GM10248 (cell line): ENCODE measurements around the gene CFAP77.
A peak's percentile ranks its signal among the peaks of the same experiment; 100 is the strongest.

Experiments
- CTCF ChIA-PET: fragments of 300-600 bp; sonication (Branson Sonifier 250); formaldehyde crosslinking; extraction: SDS; loops from one replicate; lab custom pipeline; 2021; ENCODE audit warnings: antibody characterized with exemption; lab: Yijun Ruan, JAX
- POLR2A ChIA-PET: fragments of 350-650 bp; sonication (Branson Sonifier 250); formaldehyde crosslinking; extraction: SDS; loops from one replicate; lab custom pipeline; 2020; ENCODE audit warnings: antibody characterized with exemption; lab: Yijun Ruan, JAX
- DNase-seq: peaks from one replicate; pipeline ENCODE4 v3.0.0; 2012; ENCODE audit errors: extremely low spot score
- CTCF ChIP-seq: IDR thresholded peaks from 2 replicates; pipeline ENCODE4 v1.5.1; 2012; ENCODE audit warnings: mild to moderate bottlenecking, low read depth; ENCODE audit errors: extremely low read depth, missing control alignments, control extremely low read depth

CFAP77 gene

GRCh38 chr9:132387133-132387532 is 22.9 kb upstream of the CFAP77 start:
- TF ChIP-seq CTCF: no peak
- no peak for DNase-seq
- ChIA-PET CTCF (no interaction called here), POLR2A (no interaction called here)

GRCh38 chr9:132390966-132391365 is 19.0 kb upstream of the CFAP77 start:
- DNase-seq: no peak
- ChIA-PET CTCF (interaction anchor here (2.7 kb wide), 1 partner anchor 9 kb away, joined by 10 read pairs; no protein-coding TSS in a partner anchor), POLR2A (no interaction called here)
- TF ChIP-seq CTCF: no peak

GRCh38 chr9:132391449-132391848 is 18.6 kb upstream of the CFAP77 start:
- POLR2A ChIA-PET: no interaction called here
- no peak for TF ChIP-seq CTCF
- DNase-seq: no peak
- CTCF ChIA-PET: interaction anchor here (2.7 kb wide), 1 partner anchor 9 kb away, joined by 10 read pairs; no protein-coding TSS in a partner anchor

- no peak for DNase-seq
- POLR2A ChIA-PET: no interaction called here
- TF ChIP-seq CTCF: no peak
- CTCF ChIA-PET: no interaction called here
Observed at GRCh38 chr9:132395560-132395959, 14.5 kb upstream of the CFAP77 start.

GRCh38 chr9:132401824-132402223 is 8.2 kb upstream of the CFAP77 start:
- DNase-seq: no peak
- POLR2A ChIA-PET: no interaction called here
- CTCF ChIA-PET: no interaction called here

GRCh38 chr9:132404228-132404881 is 5.7 kb upstream of the CFAP77 start:
- DNase-seq: peak; percentile 55
- TF ChIP-seq CTCF: no peak
- ChIA-PET CTCF (interaction anchor here (1.1 to 1.4 kb wide), 2 partner anchors 19 to 20 kb away, joined by 3 read pairs; no protein-coding TSS in a partner anchor), POLR2A (interaction anchor here (0.6 kb wide), 1 partner anchor 49 kb away, joined by 3 read pairs; the partner anchor contains the start of gene SETX)

More at GRCh38 chr9:132401824-132402223, 8.2 kb upstream of the CFAP77 start:
- TF ChIP-seq CTCF: no peak
